Germinal center (tissue), 1 donor: ENCODE data around the gene CYP3A5.
"Not testable (repeated sequence)": the region's sequence is repeated elsewhere in the genome, so short reads cannot be mapped to it uniquely, and the experiment has no call there.

Experiments
- DNase-seq: peaks from one replicate; pipeline ENCODE4 v3.0.0; 2012; ENCODE audit warnings: mixed read lengths, low spot score

The CYP3A5 gene

GRCh38 chr7:99685871-99686608 is 6.2 kb upstream of the CYP3A5 start:
- DNase-seq = not testable (repeated sequence)

- DNase-seq = no peak
These were observed 5.4 kb upstream of the CYP3A5 start for GRCh38 chr7:99685129-99685758.

- DNase-seq = no peak
These were observed 780 bp downstream of the CYP3A5 start for GRCh38 chr7:99679032-99679399.

- no peak for DNase-seq
These were observed 2.1 kb downstream of the CYP3A5 start for GRCh38 chr7:99677648-99678045.

- DNase-seq = no peak
These were observed 2.7 kb downstream of the CYP3A5 start for GRCh38 chr7:99677013-99677647.

- DNase-seq = no peak
These were observed 4.6 kb downstream of the CYP3A5 start for GRCh38 chr7:99674995-99675742.

GRCh38 chr7:99672573-99672972 is 7.2 kb downstream of the CYP3A5 start:
- no peak for DNase-seq

GRCh38 chr7:99669782-99670181 is 10.0 kb downstream of the CYP3A5 start:
- no peak for DNase-seq

GRCh38 chr7:99668541-99668940 is 11.3 kb downstream of the CYP3A5 start:
- no peak for DNase-seq

- no peak for DNase-seq
These were observed 12.6 kb downstream of the CYP3A5 start for GRCh38 chr7:99667179-99667578.

- no peak for DNase-seq
These were observed 13.8 kb downstream of the CYP3A5 start for GRCh38 chr7:99666013-99666395.

- no peak for DNase-seq
These were observed 14.3 kb downstream of the CYP3A5 start for GRCh38 chr7:99665312-99666012.

GRCh38 chr7:99657879-99658278 is 21.9 kb downstream of the CYP3A5 start:
- not testable (repeated sequence) for DNase-seq

- DNase-seq = not testable (repeated sequence)
These were observed 25.2 kb downstream of the CYP3A5 start for GRCh38 chr7:99654626-99655025.

- no peak for DNase-seq
These were observed 26.0 kb downstream of the CYP3A5 start for GRCh38 chr7:99653754-99654153.

- DNase-seq = not testable (repeated sequence)
These were observed 26.5 kb downstream of the CYP3A5 start for GRCh38 chr7:99653269-99653668.

GRCh38 chr7:99652671-99653070 is 27.1 kb downstream of the CYP3A5 start:
- no peak for DNase-seq

- no peak for DNase-seq
These were observed 28.5 kb downstream of the CYP3A5 start for GRCh38 chr7:99651290-99651689.

GRCh38 chr7:99648843-99649242 is 31.0 kb downstream of the CYP3A5 start:
- no peak for DNase-seq

- DNase-seq = no peak
These were observed 34.2 kb downstream of the CYP3A5 start for GRCh38 chr7:99645590-99645989.

- DNase-seq = no peak
These were observed 35.4 kb downstream of the CYP3A5 start for GRCh38 chr7:99644431-99644830.

- no peak for DNase-seq
These were observed 36.3 kb downstream of the CYP3A5 start for GRCh38 chr7:99643464-99643863.
